Measurements from ENCODE around the gene INIP. TPM values are rescaled to one million over a fixed set of nuclear protein-coding genes. Genes with fewer than 3 reads are reported as not detected.

Gene INIP
- total and polyA plus RNA-seq, 12 donors: 4.5 to 18.9 (median 11.9) TPM

DNA sequence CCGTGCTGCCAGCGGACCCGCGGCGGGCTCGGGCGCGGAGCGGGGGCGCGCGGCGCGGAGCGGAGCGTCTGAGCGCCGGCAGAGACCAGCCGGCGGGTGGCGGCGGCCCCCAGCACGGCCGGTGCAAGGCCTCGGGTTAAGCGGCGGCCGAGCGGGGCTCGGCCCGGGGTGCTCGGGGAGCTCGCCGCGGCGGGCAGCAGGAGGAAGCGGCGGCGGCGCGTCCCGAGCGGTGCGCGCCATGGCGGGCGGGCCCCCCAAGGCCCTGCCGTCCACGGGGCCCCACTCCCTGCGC lies 32.8 kb upstream of the INIP start:
- no peaks in the 10 kb centered on the region for H3K9me3 ChIP-seq
- no peaks in the 10 kb centered on the region for H3K27me3 ChIP-seq
- ATAC-seq: peak in 4 of 8 donors; percentile 2 to 41 (median 3)
- no peak for DNase-seq
- TF ChIP-seq, protein P1, sequence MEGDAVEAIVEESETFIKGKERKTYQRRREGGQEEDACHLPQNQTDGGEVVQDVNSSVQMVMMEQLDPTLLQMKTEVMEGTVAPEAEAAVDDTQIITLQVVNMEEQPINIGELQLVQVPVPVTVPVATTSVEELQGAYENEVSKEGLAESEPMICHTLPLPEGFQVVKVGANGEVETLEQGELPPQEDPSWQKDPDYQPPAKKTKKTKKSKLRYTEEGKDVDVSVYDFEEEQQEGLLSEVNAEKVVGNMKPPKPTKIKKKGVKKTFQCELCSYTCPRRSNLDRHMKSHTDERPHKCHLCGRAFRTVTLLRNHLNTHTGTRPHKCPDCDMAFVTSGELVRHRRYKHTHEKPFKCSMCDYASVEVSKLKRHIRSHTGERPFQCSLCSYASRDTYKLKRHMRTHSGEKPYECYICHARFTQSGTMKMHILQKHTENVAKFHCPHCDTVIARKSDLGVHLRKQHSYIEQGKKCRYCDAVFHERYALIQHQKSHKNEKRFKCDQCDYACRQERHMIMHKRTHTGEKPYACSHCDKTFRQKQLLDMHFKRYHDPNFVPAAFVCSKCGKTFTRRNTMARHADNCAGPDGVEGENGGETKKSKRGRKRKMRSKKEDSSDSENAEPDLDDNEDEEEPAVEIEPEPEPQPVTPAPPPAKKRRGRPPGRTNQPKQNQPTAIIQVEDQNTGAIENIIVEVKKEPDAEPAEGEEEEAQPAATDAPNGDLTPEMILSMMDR (IDR thresholded peaks at IDR 0.05): no peak
- peak overlapping the region; percentile 73 to 100 (median 96) for H3K4me3 ChIP-seq
- intact Hi-C loops (cut with DNase I): loop anchor here in 4 of 10 donors (1.0 to 2.0 kb wide), 3 partner anchors 32 to 68 kb away; partner anchors contain the start of gene INIP (in 3 of the 4)
- peak overlapping the region in 9 of 10 donors; percentile 74 to 92 (median 81) for H3K27ac ChIP-seq
- H3K4me1 ChIP-seq: peaks cover 16 to 63% (median 34%) of the 10 kb centered on the region in 9 donors
- WGBS, 2 donors: 0% methylated on average over 23 to 50 of the region's 50 CpGs
- no peaks in the 10 kb centered on the region for H3K36me3 ChIP-seq

DNA sequence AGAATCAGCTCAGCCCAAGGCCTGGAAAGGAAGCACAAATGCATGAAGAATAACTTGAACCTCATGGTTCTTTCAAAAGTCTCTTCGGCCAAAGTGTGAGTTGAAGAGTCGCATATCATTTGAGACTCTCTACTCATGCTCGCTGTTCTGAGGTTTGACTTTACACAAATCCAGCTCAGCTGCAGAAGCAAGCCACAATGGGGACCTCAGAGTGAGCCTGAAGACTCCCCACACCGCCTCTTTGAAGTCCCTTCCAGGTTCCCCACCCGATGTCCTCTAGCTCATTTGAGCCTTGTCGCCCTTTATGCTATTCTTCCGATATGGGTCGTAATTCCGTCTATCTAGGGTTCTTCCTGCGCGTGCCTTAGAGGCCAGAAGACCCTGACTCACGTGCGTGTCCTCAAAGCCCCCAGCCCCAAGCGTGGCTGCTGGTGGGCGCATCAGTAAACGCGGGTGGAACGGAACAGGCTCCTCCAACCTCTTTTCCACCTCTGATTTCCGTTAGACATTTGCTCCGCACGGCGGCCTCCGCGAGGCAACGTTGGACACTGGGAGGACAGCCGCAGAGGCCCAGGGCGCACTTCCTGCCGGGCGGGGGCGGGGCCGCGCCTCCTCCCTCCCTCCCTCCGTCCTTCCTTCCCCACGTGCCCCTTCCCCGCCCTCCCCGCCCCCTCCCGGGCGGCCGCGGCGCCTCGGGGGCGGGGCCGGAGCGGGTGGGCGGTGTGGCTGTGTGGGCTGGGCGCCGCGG lies 32.3 kb upstream of the INIP start, which contains the start of gene SNX30:
TSS of gene SNX30 (plus strand) at position 745 of the 748 bp plus-strand sequence. CDS start 242 bp downstream, outside the sequence.
- intact Hi-C loops (cut with DNase I): loop anchor here in 4 of 10 donors (1.0 to 2.0 kb wide), 3 partner anchors 31 to 69 kb away; partner anchors contain the start of gene INIP (in 3 of the 4)
- Histone ChIP-seq H3K27me3 (no peaks in the 10 kb centered on the region), H3K9me3 (no peaks in the 10 kb centered on the region), H3K4me3 (peak within 1 kb of the TSS; percentile 73 to 100 (median 96)), H3K27ac (peak within 1 kb of the TSS; percentile 68 to 95 (median 80)), H3K4me1 (peaks cover 14 to 57% (median 29%) of the 10 kb centered on the region in 9 donors), H3K36me3 (no peaks in the 10 kb centered on the region)
- WGBS, 2 donors: 6 to 9% methylated on average over 32 to 49 of the region's 49 CpGs
- DNase-seq (peak; percentile 89 to 92), ATAC-seq (peak; percentile 96 to 98 (median 98))
- TF ChIP-seq, protein P1 (IDR thresholded peaks at IDR 0.05): peak in 2 of 9 donors; percentile 35 to 38

DNA sequence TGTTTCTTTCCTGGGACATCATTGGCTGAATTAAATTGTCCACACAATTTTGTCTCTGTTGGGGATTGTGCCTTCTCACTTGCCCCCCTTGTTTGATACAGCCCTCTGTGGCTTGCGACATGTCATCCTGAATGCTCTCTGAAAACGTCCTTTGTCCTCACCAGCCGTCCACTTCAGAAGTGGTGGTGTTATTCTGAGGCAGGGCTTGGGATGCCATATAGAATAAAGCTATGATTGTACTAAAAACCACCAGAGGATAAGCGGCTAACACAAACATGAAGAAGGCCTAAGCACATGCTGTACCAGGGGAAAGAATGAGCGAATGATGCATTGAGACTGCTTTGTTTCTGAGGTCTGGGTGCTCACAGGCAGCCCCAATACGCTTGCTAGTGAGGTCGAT lies 29.2 kb upstream of the INIP start:
- intact Hi-C loops (cut with DNase I): no loop called here
- Histone ChIP-seq H3K36me3 (no peaks in the 10 kb centered on the region), H3K4me1 (peaks cover 1 to 26% (median 13%) of the 10 kb centered on the region in 9 donors), H3K27me3 (no peaks in the 10 kb centered on the region), H3K27ac (no peak overlapping the region), H3K9me3 (no peaks in the 10 kb centered on the region), H3K4me3 (no peak overlapping the region)
- 78 to 83% methylated on average over 7 of the region's 7 CpGs for WGBS, 2 donors
- DNase-seq (no peak), ATAC-seq (no peak)
- TF ChIP-seq, protein P1 (IDR thresholded peaks at IDR 0.05): no peak

DNA sequence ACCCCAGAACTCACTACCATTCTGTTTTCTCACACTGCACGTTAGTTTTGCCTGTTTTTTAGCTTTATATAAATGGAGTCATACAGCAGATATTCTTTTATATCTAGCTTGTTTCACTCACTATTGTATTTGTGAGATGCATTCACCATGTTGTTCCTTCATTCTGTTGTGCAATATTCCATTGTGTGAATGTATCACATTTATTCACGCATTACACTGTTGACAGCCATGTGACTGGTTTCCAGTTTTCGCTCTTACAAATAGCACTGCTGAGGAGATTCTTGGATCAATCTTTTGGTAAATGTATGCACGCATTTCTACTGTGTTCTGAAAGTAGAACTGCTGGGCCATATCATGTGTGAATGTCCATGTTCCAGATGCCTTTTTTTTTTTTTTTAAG lies 26.3 kb upstream of the INIP start:
- Histone ChIP-seq H3K9me3 (no peaks in the 10 kb centered on the region), H3K36me3 (no peaks in the 10 kb centered on the region), H3K27me3 (no peaks in the 10 kb centered on the region), H3K4me3 (no peak overlapping the region), H3K4me1 (peaks cover 0 to 5% (median 0%) of the 10 kb centered on the region in 9 donors), H3K27ac (no peak overlapping the region)
- intact Hi-C loops (cut with DNase I): no loop called here
- DNase-seq (no peak), ATAC-seq (peak in 3 of 8 donors; percentile 71 to 87 (median 76))
- 42 to 65% methylated on average over 4 of the region's 4 CpGs for WGBS, 2 donors
- TF ChIP-seq, protein P1 (IDR thresholded peaks at IDR 0.05): no peak

Data from heart right ventricle (tissue), 16 donors.